SK-N-SH (cell line): ENCODE data around the gene FUT6. TPM values are rescaled to one million over a fixed set of nuclear protein-coding genes. Genes with fewer than 3 reads are reported as not detected.

Experiments
- CTCF ChIA-PET: fragments of 300-600, 350-600 bp; formaldehyde crosslinking; extraction: SDS; loops from one replicate; lab custom pipeline; 2021; lab: Yijun Ruan, JAX
- POLR2A ChIA-PET: fragments of 350-600 bp; sonication (Branson Sonifier 250); formaldehyde crosslinking; extraction: SDS; loops from one replicate; lab custom pipeline; 2020; ENCODE audit warnings: antibody characterized with exemption, inconsistent platforms; lab: Yijun Ruan, JAX
- DNase-seq: peaks from one replicate; pipeline ENCODE4 v3.0.0; 2012
- H2AFZ ChIP-seq: fragments of 200-600 bp; sonication (generic); 2 replicates; pipeline ENCODE4 v1.8.1; 2016; ENCODE audit warnings: antibody characterized with exemption, mild to moderate bottlenecking, low read depth
- H3F3A ChIP-seq: fragments of 200-600 bp; sonication (generic); replicated peaks from 2 replicates; pipeline ENCODE3; 2016; ENCODE audit warnings: antibody characterized with exemption, mild to moderate bottlenecking; ENCODE audit not compliant: insufficient read depth
- H3K27ac ChIP-seq, 2 experiments: fragments of 200-500 bp in 1 of 2; fragments of 200-600 bp in 1 of 2; sonication (Bioruptor generic) in 1 of 2; sonication (generic), shearing (Covaris generic) in 1 of 2; 2 replicates each; pipeline versions ENCODE4 v1.5.1 to v1.6.1; 2014 to 2016; ENCODE audit warnings: low read depth in 2 of 2, inconsistent platforms in 1 of 2, low read length in 1 of 2, mild to moderate bottlenecking in 1 of 2, mixed read lengths in 1 of 2
- H3K27me3 ChIP-seq: fragments of 200-600 bp; sonication (generic), shearing (Covaris generic); 2 replicates; pipeline ENCODE4 v1.6.1; 2016; ENCODE audit warnings: mixed run types; ENCODE audit not compliant: insufficient read depth
- H3K36me3 ChIP-seq, 2 experiments: fragments of 200-500 bp in 1 of 2; fragments of 200-600 bp in 1 of 2; sonication (Bioruptor generic) in 1 of 2; sonication (generic) in 1 of 2; replicated peaks in 1 of 2; 2 replicates each; pipeline versions ENCODE3 to v1.5.1; 2014 to 2016; ENCODE audit warnings: low read length in 1 of 2, mild to moderate bottlenecking in 1 of 2; ENCODE audit not compliant: insufficient read depth in 2 of 2, control insufficient read depth in 1 of 2
- H3K4me1 ChIP-seq, 2 experiments: fragments of 200-500 bp in 1 of 2; fragments of 200-600 bp in 1 of 2; sonication (Bioruptor generic) in 1 of 2; sonication (generic), shearing (Covaris generic) in 1 of 2; 2 replicates each; pipeline versions ENCODE4 v1.5.1 to v1.6.1; 2014 to 2016; ENCODE audit warnings: low read depth in 1 of 2, low read length in 1 of 2, mixed run types in 1 of 2; ENCODE audit not compliant: insufficient read depth in 2 of 2, control insufficient read depth in 1 of 2
- H3K4me2 ChIP-seq: fragments of 200-600 bp; sonication (generic), shearing (Covaris generic); 2 replicates; pipeline ENCODE4 v1.6.1; 2017; ENCODE audit warnings: mixed run types
- H3K4me3 ChIP-seq, 2 experiments: fragments of 200-500 bp in 1 of 2; fragments of 200-600 bp in 1 of 2; sonication (Bioruptor generic) in 1 of 2; sonication (generic), shearing (Covaris generic) in 1 of 2; 2 replicates each; pipeline versions ENCODE4 v1.5.1 to v1.8.1; 2014 to 2016; ENCODE audit warnings: low read depth in 2 of 2, inconsistent platforms in 1 of 2, low read length in 1 of 2, mild to moderate bottlenecking in 1 of 2, mixed read lengths in 1 of 2, moderate library complexity in 1 of 2
- H3K79me2 ChIP-seq: fragments of 200-600 bp; sonication (generic); 2 replicates; pipeline ENCODE4 v1.8.1; 2017; ENCODE audit warnings: mild to moderate bottlenecking; ENCODE audit not compliant: insufficient read depth
- H3K9ac ChIP-seq: fragments of 200-600 bp; sonication (generic); 2 replicates; pipeline ENCODE4 v1.6.1; 2017; ENCODE audit warnings: mixed run types
- H3K9me2 ChIP-seq: fragments of 200-600 bp; sonication (generic); 2 replicates; pipeline ENCODE4 v1.6.1; 2017; ENCODE audit warnings: mixed run types
- H3K9me3 ChIP-seq: fragments of 200-600 bp; sonication (generic); 2 replicates; pipeline ENCODE4 v1.6.1; 2017; ENCODE audit warnings: mixed run types, mild to moderate bottlenecking, moderate library complexity
- H4K20me1 ChIP-seq: fragments of 200-600 bp; sonication (generic); 2 replicates; pipeline ENCODE4 v1.6.1; 2017; ENCODE audit warnings: mild to moderate bottlenecking, mixed run types; ENCODE audit not compliant: insufficient read depth
- CHD2 ChIP-seq: fragments of 150-350 bp; IDR thresholded peaks from 2 replicates; pipeline ENCODE4 v1.6.1; 2018; ENCODE audit warnings: low read length; ENCODE audit not compliant: partially characterized antibody
- EP300 ChIP-seq, 2 experiments: IDR thresholded peaks; 2 replicates each; pipeline versions ENCODE4 v1.4.0 to v1.6.1; 2012; ENCODE audit warnings: borderline replicate concordance in 1 of 2, low read depth in 1 of 2, low read length in 1 of 2
- MAX ChIP-seq: IDR thresholded peaks from 2 replicates; pipeline ENCODE4 v1.4.0; 2012; ENCODE audit warnings: low read depth
- MXI1 ChIP-seq: IDR thresholded peaks from 2 replicates; pipeline ENCODE4 v1.6.1; 2012; ENCODE audit warnings: mild to moderate bottlenecking, low read depth, low read length, improper control_type of control experiment
- NFIC ChIP-seq: IDR thresholded peaks from 2 replicates; pipeline ENCODE4 v1.4.0; 2012; ENCODE audit warnings: borderline replicate concordance
- POLR2AphosphoS5 ChIP-seq: IDR thresholded peaks from 2 replicates; pipeline ENCODE4 v1.6.1; 2012; ENCODE audit warnings: low read depth, low read length
- RAD21 ChIP-seq: IDR thresholded peaks from 2 replicates; pipeline ENCODE4 v1.6.1; 2012; ENCODE audit warnings: mild to moderate bottlenecking, low read length
- TEAD4 ChIP-seq: IDR thresholded peaks from 2 replicates; pipeline ENCODE4 v1.4.0; 2012; ENCODE audit warnings: mild to moderate bottlenecking, borderline replicate concordance; ENCODE audit not compliant: insufficient read depth
- WGBS: methylation state at CpG from one replicate; pipeline ENCODE4 v1.1.6; 2017; ENCODE audit warnings: low lambda C conversion rate; 5-methylcytosine and 5-hydroxymethylcytosine counted together
- polyA plus RNA-seq, 3 experiments: library from polyadenylated mRNA; depleted of rRNA; stranded (reverse); fragments of >200 nt; gene quantifications; 2 replicates each; pipeline ENCODE4 v1.2.3, GENCODE V29; 2012

The FUT6 gene
- polyA plus RNA-seq, 1 of the 3 experiments (the other 2 are of a cell fraction), result not detected

GRCh38 chr19:5803441-5803751, 36.1 kb downstream of the FUT6 start:
- H3K36me3 ChIP-seq, result no peaks in the 10 kb centered on the region

GRCh38 chr19:5801796-5802619, 37.5 kb downstream of the FUT6 start:
- POLR2A ChIA-PET, result interaction anchor here (1.1 kb wide), 1 partner anchor 26 kb away, joined by 3 read pairs; no protein-coding TSS in a partner anchor
- Histone ChIP-seq H3K36me3 (no peaks in the 10 kb centered on the region), H3F3A (no peaks in the 10 kb centered on the region), H3K9me2 (no peaks in the 10 kb centered on the region), H3K4me3 (no peak overlapping the region), H4K20me1 (no peaks in the 10 kb centered on the region), H3K9me3 (no peaks in the 10 kb centered on the region), H3K79me2 (no peaks in the 10 kb centered on the region), H3K27ac (no peak overlapping the region), H2AFZ (no peak overlapping the region), H3K9ac (no peak overlapping the region), H3K4me2 (no peak overlapping the region), H3K4me1 (peaks cover 3 to 35% of the 10 kb centered on the region in 2 experiments; a peak in 1 of 4 replicates), H3K27me3 (peaks cover 6% of the 10 kb centered on the region; the same call in 1 of the 2 replicates)
- CTCF ChIA-PET, result interaction anchor here (1.1 to 3.9 kb wide), 9 partner anchors 9 to 220 kb away, joined by 3 to 51 read pairs (median 8); partner anchors contain the start of gene RANBP3
- DNase-seq, result peak; percentile 66
- peak; percentile 19 for TF ChIP-seq CHD2
- TF ChIP-seq RAD21, result no peak
- TF ChIP-seq MXI1, result peak; percentile 71
- WGBS, result 69% methylated on average over 9 of the region's 33 CpGs

More at GRCh38 chr19:5803441-5803751, 36.1 kb downstream of the FUT6 start:
- no peak for DNase-seq
- H3K4me1 ChIP-seq, result peaks cover 3 to 35% of the 10 kb centered on the region in 2 experiments; a peak in 1 of 4 replicates
- TF ChIP-seq POLR2AphosphoS5, result no peak
- no peak for TF ChIP-seq MAX
- no peak for TF ChIP-seq NFIC
- no peak for TF ChIP-seq TEAD4
- TF ChIP-seq EP300 (IDR thresholded peaks at IDR 0.05; ENCODE audit: borderline replicate concordance in 1 of 2, low read depth in 1 of 2, low read length in 1 of 2), result no peak
- peak overlapping the region; percentile 83 for H3K4me2 ChIP-seq
- H3K9me3 ChIP-seq, result no peaks in the 10 kb centered on the region
- peak overlapping the region; percentile 99 for H2AFZ ChIP-seq
- ChIA-PET CTCF (interaction anchor here (0.6 to 3.9 kb wide), 67 partner anchors 10 to 345 kb away, joined by 3 to 73 read pairs (median 6); partner anchors contain the start of genes CAPS, CATSPERD, DUS3L and LONP1), POLR2A (interaction anchor here (0.7 to 1.5 kb wide), 4 partner anchors 20 to 92 kb away, joined by 3 to 15 read pairs (median 4); no protein-coding TSS in a partner anchor)
- H3K9me2 ChIP-seq, result no peaks in the 10 kb centered on the region
- H3K79me2 ChIP-seq, result no peaks in the 10 kb centered on the region
- peak overlapping the region; percentile 30 to 56; a peak in 3 of 4 replicates for H3K4me3 ChIP-seq
- no peak overlapping the region for H3K9ac ChIP-seq
- H4K20me1 ChIP-seq, result no peaks in the 10 kb centered on the region
- 57% methylated on average over 8 of the region's 8 CpGs for WGBS
- no peaks in the 10 kb centered on the region for H3F3A ChIP-seq
- H3K27me3 ChIP-seq, result peaks cover 6% of the 10 kb centered on the region; the same call in 1 of the 2 replicates
- H3K27ac ChIP-seq, result no peak overlapping the region
